Vagina (tissue), 2 donors: ENCODE data around the gene ZMIZ1. TPM values are rescaled to one million over a fixed set of nuclear protein-coding genes. Genes with fewer than 3 reads are reported as not detected.

Experiments used
- DNase-seq, 2 donors: peaks; one replicate each; pipeline ENCODE4 v3.0.0-alpha.2; 2017; ENCODE audit errors: extremely low spot score in 2 of 2
- H3K27ac ChIP-seq: fragments of 200-600 bp; sonication (generic); one replicate; pipeline ENCODE4 v1.5.1; 2019
- H3K27me3 ChIP-seq: fragments of 200-600 bp; sonication (generic); one replicate; pipeline ENCODE4 v1.5.1; 2019
- H3K36me3 ChIP-seq, 2 donors: fragments of 200-600 bp; sonication (generic); one replicate each; pipeline ENCODE4 v1.5.1; 2017 to 2019
- H3K4me1 ChIP-seq: fragments of 200-600 bp; sonication (generic); one replicate; pipeline ENCODE4 v1.5.1; 2019
- H3K4me3 ChIP-seq, 2 donors: fragments of 200-600 bp; sonication (generic); 1 replicate in 1 of 2; 2 replicates in 1 of 2; pipeline ENCODE4 v1.5.1; 2016 to 2019
- H3K9me3 ChIP-seq: fragments of 200-600 bp; sonication (generic); one replicate; pipeline ENCODE4 v1.5.1; 2019
- POLR2A ChIP-seq, 2 donors: fragments of 450-650 bp; IDR thresholded peaks; one replicate each; pipeline ENCODE4 v1.6.1; 2017; ENCODE audit warnings: antibody characterized with exemption in 2 of 2, mild to moderate bottlenecking in 2 of 2, moderate library complexity in 2 of 2
- POLR2AphosphoS5 ChIP-seq, 2 donors: sonication (generic); formaldehyde crosslinking; IDR thresholded peaks; one replicate each; pipeline ENCODE4 v1.9.0; 2017; ENCODE audit warnings: antibody characterized with exemption in 2 of 2, mild to moderate bottlenecking in 2 of 2, low read depth in 1 of 2; ENCODE audit not compliant: insufficient read depth in 1 of 2
- intact Hi-C: fragments of 100-400 bp; cut with DNase I; formaldehyde crosslinking; loops from one replicate; pipeline ENCODE4 v1.15.1; 2023
- total RNA-seq: library from RNA; depleted of rRNA; stranded (reverse); fragments of >200 nt; gene quantifications from one replicate; pipeline ENCODE4 v1.2.3, GENCODE V29; 2016
- TF ChIP-seq, protein P1 (sequence below), 3 experiments: fragments of 450-650 bp in 2 of 3; fragments of 200-600 bp in 1 of 3; sonication (generic) in 1 of 3; IDR thresholded peaks; one replicate each; pipeline ENCODE4 v1.5.1; 2017 to 2019; ENCODE audit warnings: antibody characterized with exemption in 3 of 3, mild to moderate bottlenecking in 2 of 3, moderate library complexity in 2 of 3

Gene ZMIZ1
- total RNA-seq, 1 donor from 2014 or later, result 61.4 TPM

GRCh38 chr10:79190740-79191261 lies 122.0 kb downstream of the ZMIZ1 start:
- Histone ChIP-seq H3K4me3 (no peak overlapping the region), H3K36me3 (no peaks in the 10 kb centered on the region), H3K4me1 (peaks cover 88% of the 10 kb centered on the region), H3K9me3 (no peaks in the 10 kb centered on the region), H3K27ac (no peak overlapping the region), H3K27me3 (no peaks in the 10 kb centered on the region)
- DNase-seq, result no peak
- TF ChIP-seq POLR2A (IDR thresholded peaks at IDR 0.05) (no peak), POLR2AphosphoS5 (IDR thresholded peaks at IDR 0.05; ENCODE audit: insufficient read depth in 1 of 2, low read depth in 1 of 2) (no peak)
- TF ChIP-seq, protein P1, sequence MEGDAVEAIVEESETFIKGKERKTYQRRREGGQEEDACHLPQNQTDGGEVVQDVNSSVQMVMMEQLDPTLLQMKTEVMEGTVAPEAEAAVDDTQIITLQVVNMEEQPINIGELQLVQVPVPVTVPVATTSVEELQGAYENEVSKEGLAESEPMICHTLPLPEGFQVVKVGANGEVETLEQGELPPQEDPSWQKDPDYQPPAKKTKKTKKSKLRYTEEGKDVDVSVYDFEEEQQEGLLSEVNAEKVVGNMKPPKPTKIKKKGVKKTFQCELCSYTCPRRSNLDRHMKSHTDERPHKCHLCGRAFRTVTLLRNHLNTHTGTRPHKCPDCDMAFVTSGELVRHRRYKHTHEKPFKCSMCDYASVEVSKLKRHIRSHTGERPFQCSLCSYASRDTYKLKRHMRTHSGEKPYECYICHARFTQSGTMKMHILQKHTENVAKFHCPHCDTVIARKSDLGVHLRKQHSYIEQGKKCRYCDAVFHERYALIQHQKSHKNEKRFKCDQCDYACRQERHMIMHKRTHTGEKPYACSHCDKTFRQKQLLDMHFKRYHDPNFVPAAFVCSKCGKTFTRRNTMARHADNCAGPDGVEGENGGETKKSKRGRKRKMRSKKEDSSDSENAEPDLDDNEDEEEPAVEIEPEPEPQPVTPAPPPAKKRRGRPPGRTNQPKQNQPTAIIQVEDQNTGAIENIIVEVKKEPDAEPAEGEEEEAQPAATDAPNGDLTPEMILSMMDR (IDR thresholded peaks at IDR 0.05), result no peak
- intact Hi-C loops, result loop anchor here (5.0 to 10.0 kb wide), 2 partner anchors 124 to 1146 kb away; partner anchors contain the start of gene ZMIZ1

DNA sequence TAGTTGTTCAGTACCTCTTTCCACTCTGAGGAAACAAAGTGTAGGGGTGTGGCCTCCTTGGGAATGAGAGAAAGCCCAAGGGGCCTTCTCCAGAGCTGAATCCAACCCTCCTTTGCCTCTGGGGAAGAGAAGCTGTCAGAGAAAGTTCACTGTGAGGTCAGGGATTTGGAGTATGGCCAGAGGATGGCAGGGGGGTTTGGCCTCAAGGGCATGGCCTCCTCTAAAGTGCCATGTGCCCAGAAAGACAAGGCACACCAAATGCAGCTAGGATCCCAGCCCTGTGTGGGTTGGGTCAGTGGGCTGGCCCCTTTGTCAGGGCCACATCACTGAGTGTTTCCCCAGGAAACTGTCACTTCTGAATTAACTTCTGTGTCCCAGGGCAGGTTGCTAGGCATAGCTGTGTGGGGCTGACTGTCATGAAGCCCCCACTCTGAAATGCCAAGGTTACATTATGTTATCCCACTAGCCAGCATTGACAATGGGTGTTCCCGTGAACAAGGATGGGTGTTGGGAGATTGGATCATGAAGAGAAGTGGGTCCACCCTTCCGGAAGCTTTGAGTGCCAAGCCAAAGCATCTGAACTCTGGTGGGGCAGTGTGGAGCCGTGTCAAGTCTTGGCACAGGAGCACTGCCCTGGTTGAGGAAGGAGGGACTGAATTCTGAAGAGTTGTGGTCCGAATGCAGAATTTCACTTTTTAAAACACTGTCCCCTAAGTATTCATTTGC lies 123.3 kb downstream of the ZMIZ1 start:
- TF ChIP-seq, protein P1 (IDR thresholded peaks at IDR 0.05), result no peak
- TF ChIP-seq POLR2AphosphoS5 (IDR thresholded peaks at IDR 0.05; ENCODE audit: insufficient read depth in 1 of 2, low read depth in 1 of 2) (no peak), POLR2A (IDR thresholded peaks at IDR 0.05) (no peak)
- DNase-seq, result no peak
- Histone ChIP-seq H3K4me1 (peaks cover 85% of the 10 kb centered on the region), H3K27me3 (no peaks in the 10 kb centered on the region), H3K27ac (peak overlapping the region; percentile 68), H3K9me3 (no peaks in the 10 kb centered on the region), H3K36me3 (no peaks in the 10 kb centered on the region), H3K4me3 (no peak overlapping the region)
- intact Hi-C loops, result loop anchor here (5.0 to 10.0 kb wide), 2 partner anchors 125 to 1147 kb away; partner anchors contain the start of gene ZMIZ1

GRCh38 chr10:79192677-79193003 lies 123.9 kb downstream of the ZMIZ1 start:
- H3K4me3 ChIP-seq, result no peak overlapping the region
- H3K36me3 ChIP-seq, result no peaks in the 10 kb centered on the region

GRCh38 chr10:79193694-79194382 lies 125.1 kb downstream of the ZMIZ1 start:
- peaks cover 67% of the 10 kb centered on the region for H3K4me1 ChIP-seq
- TF ChIP-seq POLR2A (IDR thresholded peaks at IDR 0.05), result no peak
- TF ChIP-seq, protein P1 (IDR thresholded peaks at IDR 0.05), result no peak
- TF ChIP-seq POLR2AphosphoS5 (IDR thresholded peaks at IDR 0.05; ENCODE audit: insufficient read depth in 1 of 2, low read depth in 1 of 2), result no peak
- no peaks in the 10 kb centered on the region for H3K27me3 ChIP-seq
- intact Hi-C loops, result loop anchor here (5.0 to 10.0 kb wide), 2 partner anchors 127 to 1149 kb away; partner anchors contain the start of gene ZMIZ1
- no peaks in the 10 kb centered on the region for H3K9me3 ChIP-seq
- no peaks in the 10 kb centered on the region for H3K36me3 ChIP-seq
- DNase-seq, result no peak
- H3K27ac ChIP-seq, result no peak overlapping the region
- H3K4me3 ChIP-seq, result no peak overlapping the region

More at GRCh38 chr10:79192677-79193003, 123.9 kb downstream of the ZMIZ1 start:
- no peaks in the 10 kb centered on the region for H3K9me3 ChIP-seq
- TF ChIP-seq POLR2AphosphoS5 (IDR thresholded peaks at IDR 0.05; ENCODE audit: insufficient read depth in 1 of 2, low read depth in 1 of 2) (peak in 1 of 2 donors; percentile 30), POLR2A (IDR thresholded peaks at IDR 0.05) (no peak)
- TF ChIP-seq, protein P1 (IDR thresholded peaks at IDR 0.05), result no peak
- H3K27me3 ChIP-seq, result no peaks in the 10 kb centered on the region
- peak overlapping the region; percentile 68 for H3K27ac ChIP-seq
- intact Hi-C loops, result loop anchor here (5.0 to 10.0 kb wide), 2 partner anchors 125 to 1148 kb away; partner anchors contain the start of gene ZMIZ1
- H3K4me1 ChIP-seq, result peaks cover 79% of the 10 kb centered on the region
- DNase-seq, result no peak
